ENCODE results near the gene SIK3.

SIK3 gene

GRCh38 chr11:116812109-116812508 is 286.1 kb downstream of the SIK3 start:
- no peak for TF ChIP-seq GABPA (IDR thresholded peaks at IDR 0.05; ENCODE audit: low read depth)
- TF ChIP-seq CTCF (IDR thresholded peaks at IDR 0.05; ENCODE audit: insufficient read depth, low read length), result no peak
- no peak for TF ChIP-seq SPI1 (IDR thresholded peaks at IDR 0.05; ENCODE audit: borderline replicate concordance, low read depth)
- no peaks in the 10 kb centered on the region for H3K27me3 ChIP-seq (ENCODE audit: insufficient read depth, poor library complexity, severe bottlenecking)
- no peak for DNase-seq (ENCODE audit: low read depth in 1 of 2, low spot score in 1 of 2)

GRCh38 chr11:116811194-116811593 is 287.0 kb downstream of the SIK3 start:
- Histone ChIP-seq H3K27ac (replicated peaks) (no peak overlapping the region), H3K27me3 (ENCODE audit: insufficient read depth, poor library complexity, severe bottlenecking) (no peaks in the 10 kb centered on the region), H3K4me3 (replicated peaks; ENCODE audit: insufficient read depth, low read length) (no peak overlapping the region)
- no peak for DNase-seq (ENCODE audit: low read depth in 1 of 2, low spot score in 1 of 2)
- no peak for TF ChIP-seq POLR2AphosphoS5 (IDR thresholded peaks at IDR 0.05; ENCODE audit: low read depth)
- TF ChIP-seq GABPA (IDR thresholded peaks at IDR 0.05; ENCODE audit: low read depth), result no peak
- no peak for TF ChIP-seq SPI1 (IDR thresholded peaks at IDR 0.05; ENCODE audit: borderline replicate concordance, low read depth)
- no peak for TF ChIP-seq REST (IDR thresholded peaks at IDR 0.05; ENCODE audit: insufficient replicate concordance, low read depth)
- TF ChIP-seq CTCF (IDR thresholded peaks at IDR 0.05; ENCODE audit: insufficient read depth, low read length), result no peak

More at GRCh38 chr11:116812109-116812508, 286.1 kb downstream of the SIK3 start:
- Histone ChIP-seq H3K4me3 (replicated peaks; ENCODE audit: insufficient read depth, low read length) (no peak overlapping the region), H3K27ac (replicated peaks) (no peak overlapping the region)

- TF ChIP-seq REST (IDR thresholded peaks at IDR 0.05; ENCODE audit: insufficient replicate concordance, low read depth) (no peak), POLR2AphosphoS5 (IDR thresholded peaks at IDR 0.05; ENCODE audit: low read depth) (no peak), CTCF (IDR thresholded peaks at IDR 0.05; ENCODE audit: insufficient read depth, low read length) (no peak), GABPA (IDR thresholded peaks at IDR 0.05; ENCODE audit: low read depth) (no peak), SPI1 (IDR thresholded peaks at IDR 0.05; ENCODE audit: borderline replicate concordance, low read depth) (no peak)
- no peaks in the 10 kb centered on the region for H3K27me3 ChIP-seq (ENCODE audit: insufficient read depth, poor library complexity, severe bottlenecking)
- no peak overlapping the region for H3K27ac ChIP-seq (replicated peaks)
- DNase-seq (ENCODE audit: low read depth in 1 of 2, low spot score in 1 of 2), result no peak
- no peak overlapping the region for H3K4me3 ChIP-seq (replicated peaks; ENCODE audit: insufficient read depth, low read length)
These were observed 289.7 kb downstream of the SIK3 start for GRCh38 chr11:116808262-116809175.

Data from HL-60 (cell line).